K562 (cell line): ENCODE measurements around the gene FPR1. TPM values are rescaled to one million over a fixed set of nuclear protein-coding genes. Genes with fewer than 3 reads are reported as not detected.

Experiments
- ATAC-seq: fragments of 200-7000 bp; cut with Tn5 transposase; 3 replicates; pipeline ENCODE4 v1.9.1; 2020; ENCODE audit warnings: moderate library complexity
- BruUV-seq: library from RNA; stranded (reverse); fragments of 400-500 nt; replicated peaks from 2 replicates; lab custom pipeline; 2021; lab: Mats Ljungman, UMichigan
- CTCF ChIA-PET: fragments of 300-600 bp; formaldehyde crosslinking; extraction: SDS; loops from one replicate; lab custom pipeline; 2021; ENCODE audit warnings: low intra/inter-chr PET ratio; lab: Yijun Ruan, JAX
- POLR2A ChIA-PET: fragments of 300-600, 350-650 bp; sonication (Branson Sonifier 250); formaldehyde crosslinking; extraction: SDS; loops from one replicate; lab custom pipeline; 2021; ENCODE audit warnings: antibody characterized with exemption, inconsistent platforms; lab: Yijun Ruan, JAX
- DNase-seq, 4 experiments: peaks; one replicate each; pipeline versions ENCODE4 v3.0.0 to v3.0.0-alpha.2; 2011 to 2018; ENCODE audit warnings: low spot score in 3 of 4, mixed read lengths in 3 of 4; ENCODE audit errors: extremely low read depth in 1 of 4
- FAIRE-seq: peaks from 2 replicates; lab custom pipeline; 2011; peaks lifted over from hg19 to GRCh38; lab: Jason Lieb, UNC
- H2AFZ ChIP-seq: 2 replicates; pipeline ENCODE4 v1.6.0; 2011; ENCODE audit warnings: low read depth, low read length, control low read depth, inconsistent platforms
- H3K27ac ChIP-seq: fragments of 200-600 bp; 3 replicates; pipeline ENCODE4 v1.8.0; 2011; ENCODE audit warnings: low read depth, mild to moderate bottlenecking, control low read depth, inconsistent platforms, low read length, moderate library complexity, mixed read lengths; ENCODE audit errors: extremely low read depth
- H3K27me3 ChIP-seq, 2 experiments: fragments of 300-600 bp in 1 of 2; 2 replicates in 1 of 2; 3 replicates in 1 of 2; pipeline versions ENCODE4 v1.6.0 to v1.8.0; 2011; ENCODE audit warnings: inconsistent platforms in 2 of 2, low read length in 2 of 2, mild to moderate bottlenecking in 1 of 2, mixed read lengths in 1 of 2, moderate library complexity in 1 of 2; ENCODE audit not compliant: control insufficient read depth in 2 of 2, insufficient read depth in 2 of 2
- H3K36me3 ChIP-seq: fragments of 300-600 bp; 3 replicates; pipeline ENCODE4 v1.8.0; 2011; ENCODE audit warnings: mild to moderate bottlenecking, low read length, inconsistent platforms; ENCODE audit not compliant: control insufficient read depth, insufficient read depth
- H3K4me1 ChIP-seq, 2 experiments: fragments of 200-600 bp in 1 of 2; replicated peaks in 1 of 2; 2 replicates in 1 of 2; 3 replicates in 1 of 2; pipeline versions ENCODE4 v1.5.1 to v1.8.0; 2011; ENCODE audit warnings: inconsistent platforms in 2 of 2, low read length in 2 of 2, mild to moderate bottlenecking in 1 of 2, mixed read lengths in 1 of 2, moderate library complexity in 1 of 2; ENCODE audit not compliant: control insufficient read depth in 2 of 2, insufficient read depth in 2 of 2
- H3K4me2 ChIP-seq: 2 replicates; pipeline ENCODE4 v1.6.1; 2011; ENCODE audit warnings: low read length, control low read depth, inconsistent platforms, mixed read lengths; ENCODE audit not compliant: insufficient read depth
- H3K4me3 ChIP-seq: fragments of 200-600 bp; sonication (generic), shearing (Covaris generic); 2 replicates; pipeline ENCODE4 v1.5.1; 2016; ENCODE audit warnings: control low read depth, inconsistent platforms
- H3K79me2 ChIP-seq: fragments of 200-600 bp; 3 replicates; pipeline ENCODE4 v1.8.0; 2011; ENCODE audit warnings: low read length, inconsistent platforms; ENCODE audit not compliant: control insufficient read depth, insufficient read depth
- H3K9ac ChIP-seq, 2 experiments: 2 replicates each; pipeline versions ENCODE4 v1.6.0 to v1.6.1; 2011; ENCODE audit warnings: low read depth in 2 of 2, low read length in 2 of 2, control low read depth in 1 of 2, inconsistent platforms in 1 of 2, mild to moderate bottlenecking in 1 of 2, mixed read lengths in 1 of 2; ENCODE audit not compliant: insufficient read depth in 1 of 2
- H3K9me1 ChIP-seq: one replicate; pipeline ENCODE4 v1.6.0; 2011; ENCODE audit warnings: inconsistent platforms, mild to moderate bottlenecking, low read length, moderate library complexity; ENCODE audit not compliant: control insufficient read depth, insufficient read depth
- H3K9me3 ChIP-seq: replicated peaks from 2 replicates; pipeline ENCODE4 v1.5.1; 2011; ENCODE audit warnings: low read depth, low read length, inconsistent platforms; ENCODE audit not compliant: control insufficient read depth, insufficient read depth
- H4K20me1 ChIP-seq: replicated peaks from 2 replicates; pipeline ENCODE4 v1.6.1; 2011; ENCODE audit warnings: low read length, inconsistent platforms, mixed read lengths; ENCODE audit not compliant: control insufficient read depth, insufficient read depth
- BRD4 ChIP-seq: fragments of 200-600 bp; sonication (generic); IDR thresholded peaks from 2 replicates; pipeline ENCODE4 v1.6.1; 2017; ENCODE audit warnings: inconsistent platforms
- HDAC3 ChIP-seq: fragments of 450-650 bp; IDR thresholded peaks from 2 replicates; pipeline ENCODE4 v1.6.1; 2018; ENCODE audit warnings: borderline replicate concordance, mild to moderate bottlenecking, moderate library complexity; ENCODE audit not compliant: partially characterized antibody
- MGA ChIP-seq: fragments of 450-650 bp; IDR thresholded peaks from 2 replicates; pipeline ENCODE4 v1.6.1; 2016; ENCODE audit warnings: mild to moderate bottlenecking, moderate library complexity
- MTF1 ChIP-seq: fragments of 250-450 bp; sonication (Bioruptor Pico); IDR thresholded peaks from 2 replicates; pipeline ENCODE4 v1.9.0; 2021; ENCODE audit warnings: moderate library complexity, mild to moderate bottlenecking, inconsistent platforms, borderline replicate concordance
- POLR2AphosphoS2 ChIP-seq: IDR thresholded peaks from 2 replicates; pipeline ENCODE4 v1.6.1; 2012; ENCODE audit warnings: low read length, improper control_type of control experiment
- RUNX1 ChIP-seq: sonication (generic); IDR thresholded peaks from 2 replicates; pipeline ENCODE4 v1.6.1; 2016; ENCODE audit warnings: antibody characterized with exemption, low read depth
- TAF1 ChIP-seq: IDR thresholded peaks from 2 replicates; pipeline ENCODE4 v1.6.1; 2011; ENCODE audit warnings: mild to moderate bottlenecking, low read length, moderate library complexity; ENCODE audit not compliant: insufficient read depth, control insufficient read depth, severe bottlenecking; ENCODE audit errors: extremely low read depth
- ZBTB17 ChIP-seq: fragments of 450-650 bp; formaldehyde crosslinking; IDR thresholded peaks from 2 replicates; pipeline ENCODE4 v1.4.0; 2020; ENCODE audit warnings: mild to moderate bottlenecking
- ZKSCAN1 ChIP-seq: fragments of 150-350 bp; IDR thresholded peaks from 2 replicates; pipeline ENCODE4 v1.6.1; 2016; ENCODE audit warnings: low read depth, low read length
- ZNF644 ChIP-seq: fragments of 200-800 bp; sonication (Bioruptor generic); IDR thresholded peaks from 2 replicates; pipeline ENCODE4 v1.6.1; 2016; ENCODE audit warnings: low read depth, missing genetic modification characterization, missing compliant biosample characterization
- WGBS: fragments of 100-300 bp; shearing (Covaris generic); methylation state at CpG from one replicate; pipeline ENCODE4 v1.1.6; 2016; ENCODE audit warnings: low coverage, mixed read lengths; ENCODE audit not compliant: insufficient coverage; ENCODE audit errors: missing lambda C conversion rate; 5-methylcytosine and 5-hydroxymethylcytosine counted together
- in situ Hi-C: fragments of 300-500 bp; cut with MboI; formaldehyde crosslinking; loops from 4 replicates; pipeline ENCODE4 v1.15.0; 2018; ENCODE audit warnings: inconsistent platforms, mixed read lengths
- intact Hi-C: fragments of 100-400 bp; cut with micrococcal nuclease; formaldehyde crosslinking; loops from 2 replicates; pipeline ENCODE4 v1.14.2; 2022
- polyA plus RNA-seq, 8 experiments: library from polyadenylated mRNA; depleted of rRNA in 4 of 8; stranded (reverse) in 5 of 8; unstranded in 3 of 8; fragments of >200 nt; fragmentation: Nextera tagmentation in 2 of 8; fragmentation: Illumina TruSeq in 1 of 8; extraction: Ambion mirVana in 2 of 8; extraction: Trizol in 1 of 8; gene quantifications; 2 replicates each; pipeline versions ENCODE4 v1.2.1 to v1.2.3, GENCODE V29; 2011 to 2014; ENCODE audit warnings: inconsistent platforms in 1 of 8, missing spikeins in 1 of 8
- total RNA-seq, 7 experiments: library from RNA; depleted of rRNA in 6 of 7; stranded (reverse); fragments of >200 nt in 6 of 7; fragmentation: Illumina TruSeq in 2 of 7; extraction: Trizol in 2 of 7; gene quantifications; 2 replicates each; pipeline versions ENCODE4 v1.2.1 to v1.2.3, GENCODE V29; 2011 to 2021; ENCODE audit warnings: low replicate concordance in 1 of 7

FPR1 gene
- total and polyA plus RNA-seq, 9 of the 15 experiments (the other 6 are each of a cell fraction or from before 2014, with no cell fraction given) = 0.06 to 0.25 (median 0.14) TPM; not detected in 4

- peak in 2 of 4 experiments; percentile 51 to 75 for DNase-seq
- TF ChIP-seq MTF1 (CRISPR knock-in tag) (no peak), MGA (no peak), TAF1 (no peak), HDAC3 (peak; percentile 9), ZKSCAN1 (no peak), ZBTB17 (CRISPR knock-in tag) (no peak), BRD4 (no peak), RUNX1 (no peak), POLR2AphosphoS2 (no peak), ZNF644 (tag) (no peak)
These were observed 33.4 kb upstream of the FPR1 start for GRCh38 chr19:51784922-51785690.

More at GRCh38 chr19:51784922-51785690, 33.4 kb upstream of the FPR1 start:
- H3K79me2 ChIP-seq = no peaks in the 10 kb centered on the region
- peak overlapping the region; percentile 63; the same call in 2 of the 3 replicates for H3K27ac ChIP-seq
- no peaks in the 10 kb centered on the region for H3K9me1 ChIP-seq
- no peak overlapping the region for H3K9ac ChIP-seq
- ATAC-seq = peak; percentile 81
- H3K27me3 ChIP-seq = no peaks in the 10 kb centered on the region
- no peaks in the 10 kb centered on the region for H4K20me1 ChIP-seq
- ChIA-PET CTCF (no interaction called here), POLR2A (interaction anchor here (0.6 to 1.3 kb wide), 5 partner anchors 11 to 127 kb away, joined by 3 to 4 read pairs (median 3); no protein-coding TSS in a partner anchor)
- H3K36me3 ChIP-seq = no peaks in the 10 kb centered on the region
- intact Hi-C loops (loop anchor here (2.0 to 10.0 kb wide), 2 partner anchors 16 to 360 kb away; no protein-coding TSS in a partner anchor), in situ Hi-C loops (loop anchor here (10.0 kb wide), 1 partner anchor 360 kb away; no protein-coding TSS in a partner anchor)
- peak overlapping the region; percentile 20 for H2AFZ ChIP-seq
- H3K4me1 ChIP-seq = peaks cover 17 to 42% of the 10 kb centered on the region in 2 experiments
- H3K9me3 ChIP-seq = no peaks in the 10 kb centered on the region
- H3K4me2 ChIP-seq = peak overlapping the region; percentile 14; the same call in 1 of the 2 replicates
- no peak overlapping the region for H3K4me3 ChIP-seq
- no TSS peak for BruUV-seq
- peak; percentile 75 for FAIRE-seq
- WGBS = 33% methylated on average over 6 of the region's 6 CpGs
